Activated CD8-positive, alpha-beta T cell treated with anti-CD3 and anti-CD28 coated beads, Interleukin-2, amount 10 ng/mL, durations not matched to agents 7 days and 5 days (primary cell): ENCODE data around the gene TNFRSF1A. TPM values are rescaled to one million over a fixed set of nuclear protein-coding genes. Genes with fewer than 3 reads are reported as not detected.

ENCODE experiments used
- ATAC-seq: fragments of 150-1000 bp; cut with Tn5 transposase; one replicate; pipeline ENCODE4 v1.10.0; 2021; ENCODE audit warnings: moderate library complexity
- CTCF ChIA-PET: fragments of 350-600 bp; sonication (Branson Sonifier 250); formaldehyde crosslinking; loops from one replicate; lab custom pipeline; 2021; ENCODE audit warnings: antibody characterized with exemption; lab: Charles Lee
- POLR2A ChIA-PET: fragments of 350-600 bp; sonication (Branson Sonifier 250); formaldehyde crosslinking; loops from one replicate; lab custom pipeline; 2021; ENCODE audit warnings: antibody characterized with exemption; lab: Charles Lee
- DNase-seq: peaks from one replicate; pipeline ENCODE4 v3.0.0-alpha.2; 2020
- H3K27ac Mint-ChIP-seq: one replicate; pipeline ENCODE4 v1.8.0; 2021; ENCODE audit warnings: mild to moderate bottlenecking, mixed read lengths
- H3K27me3 Mint-ChIP-seq: one replicate; pipeline ENCODE4 v1.8.0; 2021; ENCODE audit warnings: low read depth, mixed read lengths
- H3K36me3 Mint-ChIP-seq: one replicate; pipeline ENCODE4 v1.8.0; 2021; ENCODE audit warnings: low read depth, mixed read lengths
- H3K4me1 Mint-ChIP-seq: one replicate; pipeline ENCODE4 v1.8.0; 2021; ENCODE audit warnings: low read depth, mixed read lengths
- H3K4me3 Mint-ChIP-seq: one replicate; pipeline ENCODE4 v1.8.0; 2021; ENCODE audit warnings: mild to moderate bottlenecking, mixed read lengths
- H3K9me3 Mint-ChIP-seq: one replicate; pipeline ENCODE4 v1.8.0; 2022; ENCODE audit warnings: mixed read lengths; ENCODE audit not compliant: insufficient read depth
- total RNA-seq, 2 experiments: library from RNA; stranded (reverse); gene quantifications; one replicate each; pipeline ENCODE4 v1.2.3, GENCODE V29; 2021

Gene TNFRSF1A
- total RNA-seq, 2 experiments from 2014 or later, result 58.8 to 63.4 TPM

DNA sequence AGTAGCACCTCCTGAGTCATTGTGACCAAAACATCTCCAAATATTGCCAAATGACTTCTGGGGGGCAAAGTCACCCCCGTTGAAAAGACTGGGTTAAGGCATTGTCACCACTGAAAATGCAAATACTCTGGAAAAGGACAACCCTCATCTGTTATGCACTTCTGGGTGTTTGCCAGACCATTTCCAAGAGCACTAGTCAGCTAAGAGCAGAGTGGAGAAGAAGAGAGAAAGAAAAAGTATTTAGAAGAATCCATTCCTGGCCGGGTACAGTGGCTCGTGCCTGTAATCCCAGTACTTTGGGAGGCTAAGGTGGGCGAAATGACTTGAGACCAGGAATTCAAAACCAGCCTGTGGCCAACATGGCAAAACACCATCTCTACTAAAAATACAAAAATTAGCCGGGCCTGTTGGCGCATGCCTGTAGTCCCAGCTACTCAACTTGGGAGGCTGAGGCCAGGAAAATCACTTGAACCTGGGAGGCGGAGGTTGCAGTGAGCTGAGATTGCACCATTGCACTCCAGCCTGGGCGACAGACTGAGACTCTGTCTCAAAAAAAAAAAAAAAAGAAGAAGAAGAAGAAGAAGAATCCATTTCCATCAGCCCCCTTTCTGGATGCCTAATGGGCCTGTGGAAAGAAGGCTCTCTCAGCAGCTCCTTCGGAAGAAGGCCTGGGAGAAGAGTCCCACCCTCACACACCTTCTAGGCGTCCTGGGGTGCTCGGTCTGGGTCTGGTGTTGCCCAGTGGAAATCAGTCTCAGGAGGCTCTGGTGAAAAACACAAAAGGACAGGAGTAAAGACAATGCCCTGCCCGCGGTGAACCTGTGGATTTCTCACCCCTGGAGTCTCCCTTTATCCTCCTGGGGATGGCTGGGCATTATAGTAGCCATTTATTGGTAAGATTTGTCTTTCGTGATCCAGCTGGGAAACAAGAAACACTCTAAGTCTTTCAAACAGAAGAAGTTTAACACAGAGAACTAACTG is 38.6 kb upstream of the TNFRSF1A start:
- H3K27me3 Mint-ChIP-seq, result peaks cover 29% of the 10 kb centered on the region
- H3K4me3 Mint-ChIP-seq, result no peak overlapping the region
- ATAC-seq (no peak), DNase-seq (no peak)
- no peaks in the 10 kb centered on the region for H3K9me3 Mint-ChIP-seq
- POLR2A ChIA-PET, result no interaction called here
- H3K27ac Mint-ChIP-seq, result no peak overlapping the region
- CTCF ChIA-PET, result interaction anchor here (0.8 kb wide), 1 partner anchor 43 kb away, joined by 3 read pairs; no protein-coding TSS in a partner anchor
- H3K36me3 Mint-ChIP-seq, result no peaks in the 10 kb centered on the region
- peaks cover 28% of the 10 kb centered on the region for H3K4me1 Mint-ChIP-seq

DNA sequence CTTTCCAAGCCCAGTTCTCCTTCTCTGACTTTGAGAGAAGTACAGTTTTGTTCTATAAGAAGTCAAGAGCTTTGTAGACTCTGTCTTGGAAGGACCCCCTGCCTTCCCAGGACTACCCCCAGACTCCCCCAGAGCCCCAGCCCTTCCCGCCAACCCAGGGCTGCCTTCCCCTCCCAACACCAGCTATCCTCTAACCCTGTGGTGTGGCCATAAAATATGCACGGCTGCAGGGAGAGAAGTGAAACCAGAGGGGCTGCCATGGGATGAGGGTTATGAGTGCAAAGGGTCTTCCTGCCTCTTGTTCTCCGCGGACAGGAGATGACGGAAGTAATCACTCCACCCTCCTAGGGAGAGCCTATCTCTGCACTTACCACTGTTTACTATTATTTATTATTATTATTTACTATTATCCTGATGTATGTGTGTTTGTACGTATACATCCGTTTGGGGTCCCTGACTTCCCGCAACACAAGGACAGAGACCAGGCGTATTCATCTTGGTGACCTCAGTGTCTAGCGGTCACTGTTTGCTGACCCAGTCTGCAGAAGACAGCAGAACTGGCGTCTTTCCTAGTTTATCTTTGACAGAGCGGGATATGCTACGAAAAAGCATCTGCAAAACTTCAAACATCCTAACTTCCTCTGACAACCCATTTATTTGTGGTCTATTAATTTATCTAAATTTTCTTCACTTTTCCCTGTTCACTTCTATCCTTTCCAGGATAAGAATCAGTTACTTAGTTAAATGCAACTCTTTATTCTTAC is 37.0 kb upstream of the TNFRSF1A start:
- POLR2A ChIA-PET, result no interaction called here
- CTCF ChIA-PET, result interaction anchor here (1.2 to 1.9 kb wide), 2 partner anchors 11 to 14 kb away, joined by 3 to 4 read pairs; no protein-coding TSS in a partner anchor
- DNase-seq (no peak), ATAC-seq (no peak)
- peaks cover 30% of the 10 kb centered on the region for H3K4me1 Mint-ChIP-seq
- H3K27me3 Mint-ChIP-seq, result peaks cover 27% of the 10 kb centered on the region
- H3K4me3 Mint-ChIP-seq, result no peak overlapping the region
- H3K36me3 Mint-ChIP-seq, result no peaks in the 10 kb centered on the region
- H3K27ac Mint-ChIP-seq, result no peak overlapping the region
- H3K9me3 Mint-ChIP-seq, result no peaks in the 10 kb centered on the region

DNA sequence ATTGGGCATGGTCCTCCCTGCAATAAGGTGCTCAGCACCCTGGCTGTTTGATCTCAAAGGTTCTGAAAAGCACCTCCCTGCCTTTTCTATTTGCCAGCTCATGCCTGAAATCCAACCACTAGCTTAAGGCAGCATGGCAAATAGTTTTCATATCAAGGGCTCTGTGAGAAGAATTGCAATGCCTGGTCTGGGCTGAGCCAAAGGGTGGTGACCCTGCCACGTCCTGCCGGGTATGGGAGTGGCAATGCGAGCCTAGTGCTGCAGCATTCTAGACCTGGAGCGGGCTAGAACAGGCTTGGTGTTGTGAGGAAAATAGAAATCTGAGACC is 35.8 kb upstream of the TNFRSF1A start:
- Mint-ChIP-seq H3K36me3 (no peaks in the 10 kb centered on the region), H3K4me1 (peaks cover 36% of the 10 kb centered on the region), H3K4me3 (peak overlapping the region; percentile 51), H3K27ac (peak overlapping the region; percentile 84), H3K27me3 (peaks cover 20% of the 10 kb centered on the region), H3K9me3 (no peaks in the 10 kb centered on the region)
- DNase-seq (no peak), ATAC-seq (no peak)
- ChIA-PET CTCF (interaction anchor here (1.4 to 1.9 kb wide), 2 partner anchors 10 kb away, joined by 3 to 4 read pairs; no protein-coding TSS in a partner anchor), POLR2A (no interaction called here)

DNA sequence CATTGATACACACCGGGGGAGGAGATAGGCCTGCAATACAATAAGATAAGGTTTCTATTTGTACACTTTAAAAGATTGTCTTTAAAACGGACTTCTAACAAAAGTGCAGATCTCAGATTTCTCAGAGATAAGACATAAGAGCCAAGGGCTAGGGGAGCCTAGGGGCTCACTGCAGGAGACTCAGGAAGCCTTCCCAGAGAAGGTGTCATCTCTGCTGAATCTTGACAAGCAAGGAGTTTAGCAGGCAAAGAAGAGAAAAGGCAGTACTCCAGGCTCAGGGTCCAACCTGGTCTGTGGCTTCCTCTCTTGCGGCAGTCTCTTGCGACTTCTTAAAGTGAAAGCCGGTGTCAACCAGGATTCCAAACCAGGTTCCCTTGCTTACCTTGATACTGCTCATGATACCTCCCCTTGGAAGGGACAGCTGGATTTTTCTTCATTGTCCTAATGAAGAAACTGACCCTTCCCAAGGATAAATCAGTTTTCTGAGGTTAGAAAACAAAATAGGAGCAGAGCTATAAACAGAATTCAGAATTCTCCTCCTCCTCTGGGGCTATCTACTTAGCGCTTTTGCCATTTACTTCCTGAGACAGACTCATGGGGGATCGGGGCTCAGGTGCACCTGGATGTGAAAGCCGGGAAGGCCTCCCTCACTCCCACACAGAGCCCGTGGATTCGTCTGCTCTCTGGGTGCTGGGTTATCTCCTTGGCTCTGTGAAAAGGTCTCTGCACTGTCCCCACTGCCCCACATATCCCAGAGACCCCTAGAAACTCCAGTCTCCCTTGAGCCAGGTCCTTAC is 35.2 kb upstream of the TNFRSF1A start:
- CTCF ChIA-PET, result interaction anchor here (0.7 to 1.9 kb wide), 3 partner anchors 9 to 15 kb away, joined by 3 to 4 read pairs (median 3); no protein-coding TSS in a partner anchor
- peak overlapping the region; percentile 84 for H3K27ac Mint-ChIP-seq

DNA sequence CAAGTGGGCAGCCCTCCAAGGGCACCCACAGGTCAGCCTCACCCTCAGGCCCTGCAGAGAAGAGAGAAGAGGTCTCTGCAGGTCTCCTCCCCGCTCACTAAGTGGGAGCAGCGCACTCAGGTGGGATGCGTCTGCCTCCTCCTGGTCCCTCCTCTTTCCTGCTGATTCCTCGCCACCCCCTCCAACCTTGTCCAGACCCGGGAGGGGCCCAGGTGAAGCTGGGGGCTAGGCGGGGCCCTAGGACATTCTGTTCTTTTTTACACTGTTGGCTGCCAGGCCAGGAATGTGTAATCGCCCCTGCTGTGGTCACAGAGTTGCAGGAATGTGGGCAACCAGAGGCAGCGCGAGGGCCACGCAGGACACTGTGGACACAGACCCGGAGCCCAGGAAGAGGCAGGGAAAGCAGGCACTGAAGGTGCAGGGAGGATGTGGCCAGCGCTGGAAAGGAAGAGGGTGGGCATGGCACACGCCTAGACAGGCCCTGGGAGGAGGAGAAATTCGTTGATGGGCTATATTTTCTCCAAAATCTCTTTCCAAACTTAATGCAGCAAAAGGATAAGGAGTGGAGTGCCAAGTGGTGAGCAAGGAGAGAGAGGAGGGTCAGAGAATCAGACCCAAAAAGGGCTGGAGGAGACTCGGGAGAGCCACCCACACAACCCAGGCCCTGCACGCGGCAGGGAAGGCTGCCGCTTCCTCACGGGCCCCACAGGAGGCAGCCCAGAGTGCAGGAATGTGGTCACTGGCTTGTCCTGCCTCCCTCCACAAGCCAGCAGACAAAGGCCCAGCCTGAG is 34.4 kb upstream of the TNFRSF1A start:
- peak overlapping the region; percentile 84 for H3K27ac Mint-ChIP-seq

More for the DNA sequence above, 35.2 kb upstream of the TNFRSF1A start:
- Mint-ChIP-seq H3K4me3 (peak overlapping the region; percentile 51), H3K9me3 (no peaks in the 10 kb centered on the region), H3K4me1 (peaks cover 42% of the 10 kb centered on the region), H3K27me3 (peaks cover 17% of the 10 kb centered on the region), H3K36me3 (no peaks in the 10 kb centered on the region)
- peak; percentile 55 for DNase-seq
- peak; percentile 73 for ATAC-seq
- POLR2A ChIA-PET, result no interaction called here

DNA sequence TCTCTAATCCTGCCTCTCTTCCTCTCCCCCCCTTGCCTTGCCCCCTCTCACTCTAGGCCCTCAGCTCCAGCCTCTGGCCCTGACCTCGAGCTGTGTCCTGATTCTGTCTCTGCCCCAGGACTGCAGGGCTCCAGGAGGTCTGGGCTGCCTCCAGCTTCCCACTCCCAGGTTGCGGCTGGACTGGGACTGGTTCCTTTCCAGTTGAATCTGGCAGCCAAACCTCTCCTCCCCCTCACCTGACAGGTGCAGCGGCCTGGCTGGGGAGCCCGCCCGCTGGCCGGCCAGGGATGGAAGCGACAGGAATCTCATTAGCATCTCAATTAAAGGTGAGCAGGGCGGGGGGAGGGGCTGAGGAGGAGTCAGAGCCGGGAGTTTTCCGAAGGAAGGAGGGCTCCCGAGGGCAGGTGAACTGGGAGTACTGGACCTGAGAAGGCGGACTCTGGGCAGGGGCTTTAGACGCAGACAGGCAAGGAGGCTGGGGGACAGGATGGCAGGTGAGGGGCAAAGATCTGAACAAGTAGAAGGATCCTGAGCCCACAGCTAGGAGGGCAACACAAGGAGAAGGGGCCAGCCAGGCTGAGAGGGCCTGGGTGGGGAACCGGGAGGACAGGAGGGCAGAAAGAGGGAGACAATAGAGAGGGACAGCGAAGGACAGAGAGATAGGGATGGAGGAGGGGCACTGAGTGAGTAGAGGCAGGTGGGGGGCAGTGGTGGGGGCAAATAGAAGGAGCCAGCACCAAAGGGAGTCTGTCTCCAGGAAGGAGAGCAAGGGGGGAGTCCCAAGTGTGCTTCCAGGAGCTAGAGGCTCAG is 33.6 kb upstream of the TNFRSF1A start, which contains the start of gene SCNN1A:
Gene SCNN1A, minus strand, starts transcription at position 295 of the 810 bp plus-strand sequence. CDS start 780 bp downstream, outside the sequence.
- ATAC-seq (no peak), DNase-seq (no peak)
- Mint-ChIP-seq H3K9me3 (no peaks in the 10 kb centered on the region), H3K36me3 (no peaks in the 10 kb centered on the region), H3K4me3 (peak within 1 kb of the TSS; percentile 51), H3K4me1 (peaks cover 46% of the 10 kb centered on the region), H3K27ac (peak within 1 kb of the TSS; percentile 84), H3K27me3 (peaks cover 5% of the 10 kb centered on the region)
- CTCF ChIA-PET, result interaction anchor here (0.7 to 1.4 kb wide), 4 partner anchors 10 to 90 kb away, joined by 3 to 5 read pairs (median 4); no protein-coding TSS in a partner anchor
- POLR2A ChIA-PET, result interaction anchor here (0.6 kb wide), 1 partner anchor 207 kb away, joined by 3 read pairs; no protein-coding TSS in a partner anchor

More for the DNA sequence above, 34.4 kb upstream of the TNFRSF1A start:
- Mint-ChIP-seq H3K27me3 (peaks cover 10% of the 10 kb centered on the region), H3K9me3 (no peaks in the 10 kb centered on the region), H3K4me1 (peaks cover 43% of the 10 kb centered on the region), H3K4me3 (peak overlapping the region; percentile 51), H3K36me3 (no peaks in the 10 kb centered on the region)
- DNase-seq (no peak), ATAC-seq (peak; percentile 62)
- ChIA-PET POLR2A (no interaction called here), CTCF (no interaction called here)

DNA sequence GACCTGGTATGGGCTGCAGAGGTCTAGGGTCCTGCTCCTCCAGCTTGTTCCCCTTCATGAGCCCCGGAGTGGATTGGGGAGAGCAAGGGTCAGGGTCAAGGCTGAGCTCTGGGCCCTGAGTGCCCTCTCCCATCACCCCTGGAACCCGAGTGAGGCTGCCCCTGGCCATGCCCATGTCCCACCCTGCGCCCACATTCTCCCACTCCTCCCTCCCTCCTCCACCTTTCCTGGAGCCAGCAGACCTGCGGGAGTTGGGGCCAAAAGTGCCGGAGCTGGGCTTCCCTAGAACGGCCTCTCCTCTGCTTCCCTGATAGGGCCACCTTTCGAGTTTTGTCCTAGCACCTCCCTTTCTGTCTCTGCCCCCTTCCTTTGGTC is 32.9 kb upstream of the TNFRSF1A start:
- ChIA-PET CTCF (interaction anchor here (0.7 to 1.4 kb wide), 5 partner anchors 9 to 91 kb away, joined by 3 to 5 read pairs (median 3); no protein-coding TSS in a partner anchor), POLR2A (interaction anchor here (0.5 to 0.8 kb wide), 3 partner anchors 11 to 35 kb away, joined by 3 to 4 read pairs (median 3); no protein-coding TSS in a partner anchor)
- no peaks in the 10 kb centered on the region for H3K9me3 Mint-ChIP-seq
- ATAC-seq, result no peak
- no peak overlapping the region for H3K4me3 Mint-ChIP-seq
- no peak for DNase-seq
- peak overlapping the region; percentile 3 for H3K27ac Mint-ChIP-seq
- H3K36me3 Mint-ChIP-seq, result no peaks in the 10 kb centered on the region
- peaks cover 50% of the 10 kb centered on the region for H3K4me1 Mint-ChIP-seq
- H3K27me3 Mint-ChIP-seq, result peaks cover 2% of the 10 kb centered on the region

DNA sequence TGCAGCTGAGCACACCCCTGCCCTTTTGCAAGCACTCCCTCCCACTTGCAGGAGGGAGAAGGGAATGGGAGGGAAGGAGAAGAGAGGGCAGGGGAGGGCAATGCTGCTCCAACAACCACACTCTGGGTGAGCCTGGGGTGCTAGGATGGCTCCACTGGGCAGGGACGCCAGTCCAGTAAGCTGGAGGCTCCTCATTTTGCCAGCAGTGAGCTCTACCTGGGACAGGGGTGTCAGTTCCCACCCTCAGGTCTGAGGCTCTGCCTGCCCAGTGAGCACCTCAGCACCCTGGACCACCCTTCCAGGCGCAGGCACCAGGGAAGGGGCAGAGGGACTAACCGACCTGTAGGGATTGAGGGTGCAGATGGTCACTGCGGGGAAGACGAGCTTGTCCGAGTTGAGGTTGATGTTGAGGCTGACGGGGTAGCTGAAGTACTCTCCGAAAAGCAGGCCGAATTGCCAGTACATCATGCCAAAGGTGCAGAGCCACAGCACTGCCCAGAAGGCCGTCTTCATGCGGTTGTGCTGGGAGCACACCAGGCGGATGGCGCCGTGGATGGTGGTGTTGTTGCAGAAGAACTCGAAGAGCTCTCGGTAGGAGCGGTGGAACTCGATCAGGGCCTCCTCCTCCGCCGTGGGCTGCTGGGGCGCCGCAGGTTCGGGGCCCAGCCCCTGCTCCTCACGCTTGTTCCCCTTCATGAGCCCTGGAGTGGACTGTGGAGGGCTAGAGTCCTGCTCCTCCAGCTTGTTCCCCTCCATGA is 32.3 kb upstream of the TNFRSF1A start:
- ChIA-PET POLR2A (interaction anchor here (0.5 to 0.8 kb wide), 4 partner anchors 11 to 34 kb away, joined by 3 to 4 read pairs (median 3); no protein-coding TSS in a partner anchor), CTCF (interaction anchor here (1.0 to 1.4 kb wide), 4 partner anchors 8 to 91 kb away, joined by 3 to 5 read pairs (median 4); no protein-coding TSS in a partner anchor)
- DNase-seq, result no peak
- no peaks in the 10 kb centered on the region for H3K9me3 Mint-ChIP-seq
- H3K4me1 Mint-ChIP-seq, result peaks cover 55% of the 10 kb centered on the region
- peaks cover 2% of the 10 kb centered on the region for H3K27me3 Mint-ChIP-seq
- H3K36me3 Mint-ChIP-seq, result no peaks in the 10 kb centered on the region
- H3K4me3 Mint-ChIP-seq, result no peak overlapping the region
- no peak overlapping the region for H3K27ac Mint-ChIP-seq
- ATAC-seq, result no peak
